Cerebellar cortex (tissue), 1 donor: ENCODE data around the gene AGAP1.
"Not testable (repeated sequence)": the region's sequence is repeated elsewhere in the genome, so short reads cannot be mapped to it uniquely, and the experiment has no call there.

ENCODE experiments used
- DNase-seq: peaks from one replicate; pipeline ENCODE4 v3.0.0-alpha.2; 2015; ENCODE audit warnings: low spot score

The AGAP1 gene

GRCh38 chr2:236045251-236046235 is 551.7 kb downstream of the AGAP1 start:
- DNase-seq, result no peak

- no peak for DNase-seq
Measured at GRCh38 chr2:236046715-236047114, 552.9 kb downstream of the AGAP1 start.

GRCh38 chr2:236047176-236047575 is 553.3 kb downstream of the AGAP1 start:
- DNase-seq, result no peak

- no peak for DNase-seq
Measured at GRCh38 chr2:236047886-236048540, 554.2 kb downstream of the AGAP1 start.

- no peak for DNase-seq
Measured at GRCh38 chr2:236049981-236050380, 556.1 kb downstream of the AGAP1 start.

GRCh38 chr2:236051351-236051750 is 557.5 kb downstream of the AGAP1 start:
- DNase-seq, result no peak

GRCh38 chr2:236051806-236052205 is 558.0 kb downstream of the AGAP1 start:
- DNase-seq, result no peak

GRCh38 chr2:236052206-236052605 is 558.4 kb downstream of the AGAP1 start:
- no peak for DNase-seq

GRCh38 chr2:236052926-236053821 is 559.3 kb downstream of the AGAP1 start:
- peak; percentile 80 for DNase-seq

GRCh38 chr2:236054125-236054524 is 560.3 kb downstream of the AGAP1 start:
- peak; percentile 21 for DNase-seq

GRCh38 chr2:236054621-236055305 is 560.9 kb downstream of the AGAP1 start:
- DNase-seq, result no peak

GRCh38 chr2:236055471-236055870 is 561.6 kb downstream of the AGAP1 start:
- DNase-seq, result no peak

- no peak for DNase-seq
Measured at GRCh38 chr2:236056141-236056540, 562.3 kb downstream of the AGAP1 start.

GRCh38 chr2:236057375-236057774 is 563.5 kb downstream of the AGAP1 start:
- DNase-seq, result no peak

GRCh38 chr2:236061497-236061896 is 567.7 kb downstream of the AGAP1 start:
- no peak for DNase-seq

GRCh38 chr2:236061899-236062298 is 568.1 kb downstream of the AGAP1 start:
- DNase-seq, result no peak

GRCh38 chr2:236062806-236063205 is 569.0 kb downstream of the AGAP1 start:
- not testable (repeated sequence) for DNase-seq

GRCh38 chr2:236063994-236064393 is 570.2 kb downstream of the AGAP1 start:
- no peak for DNase-seq

GRCh38 chr2:236065314-236066160 is 571.7 kb downstream of the AGAP1 start:
- DNase-seq, result no peak

- no peak for DNase-seq
Measured at GRCh38 chr2:236070236-236070635, 576.4 kb downstream of the AGAP1 start.

- no peak for DNase-seq
Measured at GRCh38 chr2:236073246-236073645, 579.4 kb downstream of the AGAP1 start.
